Smooth muscle cell (in vitro differentiated cells): ENCODE measurements around the gene SCIN. TPM values are rescaled to one million over a fixed set of nuclear protein-coding genes. Genes with fewer than 3 reads are reported as not detected.
"Not testable (repeated sequence)": the region's sequence is repeated elsewhere in the genome, so short reads cannot be mapped to it uniquely, and the experiment has no call there.

Source experiments
- DNase-seq: peaks from one replicate; lab custom pipeline; 2025; ENCODE audit not compliant: unreplicated experiment; lab: John Stamatoyannopoulos, UW
- H2AFZ ChIP-seq: fragments of 200-600 bp; sonication (generic); 2 replicates; pipeline ENCODE4 v1.6.0; 2016; ENCODE audit warnings: antibody characterized with exemption, low read depth, mild to moderate bottlenecking
- H3F3A ChIP-seq: fragments of 200-600 bp; sonication (generic); 2 replicates; pipeline ENCODE4 v1.6.0; 2017; ENCODE audit warnings: antibody characterized with exemption, low read depth
- H3K27ac ChIP-seq: fragments of 200-600 bp; sonication (generic); 2 replicates; pipeline ENCODE4 v1.5.1; 2016; ENCODE audit warnings: low read depth, mild to moderate bottlenecking
- H3K27me3 ChIP-seq: fragments of 200-600 bp; sonication (generic); 2 replicates; pipeline ENCODE4 v1.6.1; 2016; ENCODE audit warnings: low read depth, mild to moderate bottlenecking
- H3K36me3 ChIP-seq: fragments of 200-600 bp; sonication (generic); 2 replicates; pipeline ENCODE4 v1.5.1; 2016; ENCODE audit warnings: low read depth
- H3K4me1 ChIP-seq: fragments of 200-600 bp; sonication (generic); 2 replicates; pipeline ENCODE4 v1.5.1; 2016; ENCODE audit warnings: low read depth
- H3K4me2 ChIP-seq: fragments of 200-600 bp; sonication (generic); 2 replicates; pipeline ENCODE4 v1.6.0; 2016; ENCODE audit warnings: mild to moderate bottlenecking
- H3K4me3 ChIP-seq: fragments of 200-600 bp; sonication (generic); 2 replicates; pipeline ENCODE4 v1.5.1; 2016; ENCODE audit warnings: mild to moderate bottlenecking
- H3K79me2 ChIP-seq: fragments of 200-600 bp; sonication (generic); 2 replicates; pipeline ENCODE4 v1.6.0; 2016; ENCODE audit warnings: low read depth, mild to moderate bottlenecking
- H3K9ac ChIP-seq: fragments of 200-600 bp; sonication (generic); 2 replicates; pipeline ENCODE4 v1.6.0; 2016; ENCODE audit warnings: low read depth
- H3K9me3 ChIP-seq: fragments of 200-600 bp; sonication (generic); replicated peaks from 2 replicates; pipeline ENCODE4 v1.5.1; 2016; ENCODE audit warnings: low read depth
- H4K20me1 ChIP-seq: fragments of 200-600 bp; sonication (generic); 2 replicates; pipeline ENCODE4 v1.6.0; 2016; ENCODE audit warnings: low read depth
- CTCF ChIP-seq: fragments of 200-600 bp; sonication (generic); IDR thresholded peaks from 2 replicates; pipeline ENCODE4 v1.5.1; 2017; ENCODE audit warnings: borderline replicate concordance, mild to moderate bottlenecking, antibody characterized with exemption; ENCODE audit not compliant: insufficient read depth, poor library complexity, severe bottlenecking
- WGBS: methylation state at CpG from one replicate; pipeline ENCODE4 v1.1.7; 2016; ENCODE audit warnings: low lambda C conversion rate; 5-methylcytosine and 5-hydroxymethylcytosine counted together
- polyA plus RNA-seq: library from polyadenylated mRNA; unstranded; fragments of >200 nt; fragmentation: Nextera tagmentation; extraction: Ambion mirVana; gene quantifications from 2 replicates; pipeline ENCODE4 v1.2.1, GENCODE V29; 2016
- total RNA-seq: library from RNA; depleted of rRNA; stranded (reverse); fragments of >200 nt; gene quantifications from 2 replicates; pipeline ENCODE4 v1.2.3, GENCODE V29; 2014

The SCIN gene
- total and polyA plus RNA-seq, 2 experiments from 2014 or later = 0.31 TPM

- Histone ChIP-seq H3K4me1 (no peaks in the 10 kb centered on the region), H3K9me3 (no peaks in the 10 kb centered on the region), H3K4me3 (no peak overlapping the region), H3K9ac (no peak overlapping the region), H3K36me3 (no peaks in the 10 kb centered on the region), H3K4me2 (no peak overlapping the region), H3K27ac (no peak overlapping the region), H2AFZ (no peak overlapping the region), H3K79me2 (no peaks in the 10 kb centered on the region), H3F3A (no peaks in the 10 kb centered on the region), H3K27me3 (no peaks in the 10 kb centered on the region), H4K20me1 (no peaks in the 10 kb centered on the region)
- no peak for DNase-seq
- TF ChIP-seq CTCF = no peak
- 96% methylated on average over 1 of the region's 1 CpG for WGBS
Measured at GRCh38 chr7:12552876-12553275, 17.6 kb upstream of the SCIN start.

GRCh38 chr7:12553416-12553815, 17.1 kb upstream of the SCIN start:
- Histone ChIP-seq H2AFZ (no peak overlapping the region), H3F3A (no peaks in the 10 kb centered on the region), H3K9me3 (no peaks in the 10 kb centered on the region), H3K79me2 (no peaks in the 10 kb centered on the region), H3K27ac (no peak overlapping the region), H3K4me1 (no peaks in the 10 kb centered on the region), H3K4me3 (no peak overlapping the region), H3K27me3 (no peaks in the 10 kb centered on the region), H3K9ac (no peak overlapping the region), H3K36me3 (no peaks in the 10 kb centered on the region), H3K4me2 (no peak overlapping the region), H4K20me1 (no peaks in the 10 kb centered on the region)
- no peak for DNase-seq
- no peak for TF ChIP-seq CTCF

- Histone ChIP-seq H3K4me3 (no peak overlapping the region), H2AFZ (no peak overlapping the region), H3F3A (no peaks in the 10 kb centered on the region), H3K4me1 (no peaks in the 10 kb centered on the region), H3K9ac (no peak overlapping the region), H3K79me2 (no peaks in the 10 kb centered on the region), H3K27me3 (no peaks in the 10 kb centered on the region), H3K4me2 (no peak overlapping the region), H3K9me3 (no peaks in the 10 kb centered on the region), H3K27ac (no peak overlapping the region), H4K20me1 (no peaks in the 10 kb centered on the region), H3K36me3 (no peaks in the 10 kb centered on the region)
- DNase-seq = no peak
- 91% methylated on average over 2 of the region's 2 CpGs for WGBS
- no peak for TF ChIP-seq CTCF
Measured at GRCh38 chr7:12554351-12554750, 16.2 kb upstream of the SCIN start.

- no peak overlapping the region for H3K4me2 ChIP-seq
- TF ChIP-seq CTCF = no peak
- H4K20me1 ChIP-seq = no peaks in the 10 kb centered on the region
Measured at GRCh38 chr7:12554872-12555271, 15.6 kb upstream of the SCIN start.

GRCh38 chr7:12555695-12556094, 14.8 kb upstream of the SCIN start:
- H3K79me2 ChIP-seq, H2AFZ ChIP-seq, H3K27ac ChIP-seq, H3K4me2 ChIP-seq, H3K4me1 ChIP-seq, H3F3A ChIP-seq, H3K36me3 ChIP-seq, H3K9me3 ChIP-seq, H3K27me3 ChIP-seq, H4K20me1 ChIP-seq, DNase-seq, H3K4me3 ChIP-seq, H3K9ac ChIP-seq: not testable (repeated sequence)
- whole genome bisulfite sequencing = 90% methylated on average over 6 of the region's 6 CpGs

More at GRCh38 chr7:12554872-12555271, 15.6 kb upstream of the SCIN start:
- no peak overlapping the region for H3K4me3 ChIP-seq
- DNase-seq = no peak
- H3K27me3 ChIP-seq = no peaks in the 10 kb centered on the region
- H3F3A ChIP-seq = no peaks in the 10 kb centered on the region
- no peaks in the 10 kb centered on the region for H3K9me3 ChIP-seq
- no peak overlapping the region for H2AFZ ChIP-seq
- no peaks in the 10 kb centered on the region for H3K79me2 ChIP-seq
- H3K27ac ChIP-seq = no peak overlapping the region
- H3K9ac ChIP-seq = no peak overlapping the region
- H3K4me1 ChIP-seq = no peaks in the 10 kb centered on the region
- no peaks in the 10 kb centered on the region for H3K36me3 ChIP-seq
- 78% methylated on average over 6 of the region's 6 CpGs for WGBS

- not testable (repeated sequence) for H3K4me1 ChIP-seq, H3K36me3 ChIP-seq, H3K4me2 ChIP-seq, H4K20me1 ChIP-seq, H3K27ac ChIP-seq, H3K27me3 ChIP-seq, H3K4me3 ChIP-seq, H2AFZ ChIP-seq, H3K79me2 ChIP-seq, H3F3A ChIP-seq, H3K9ac ChIP-seq, DNase-seq, H3K9me3 ChIP-seq
- WGBS = 99% methylated on average over 58 of the region's 60 CpGs
Measured at GRCh38 chr7:12556139-12556792, 14.3 kb upstream of the SCIN start.
